SK-N-SH treated with all-trans-retinoic acid at 6 μM for 48 hours (cell line): ENCODE data around the gene JPT2.

Source experiments
- ATAC-seq: fragments of 200-7000 bp; cut with Tn5 transposase; 3 replicates; pipeline ENCODE4 v1.9.1; 2020; ENCODE audit warnings: mild to moderate bottlenecking, moderate library complexity
- ARNTL ChIP-seq: fragments of 450-650 bp; formaldehyde crosslinking; IDR thresholded peaks from 2 replicates; pipeline ENCODE4 v1.5.0; 2020; ENCODE audit warnings: low read depth, mild to moderate bottlenecking, moderate library complexity, borderline replicate concordance
- BACH2 ChIP-seq: fragments of 250-450 bp; sonication (Bioruptor Pico); IDR thresholded peaks from 2 replicates; pipeline ENCODE4 v1.9.0; 2021; ENCODE audit warnings: mild to moderate bottlenecking, borderline replicate concordance
- CSDC2 ChIP-seq: fragments of 250-450 bp; sonication (Bioruptor Pico); IDR thresholded peaks from 2 replicates; pipeline ENCODE4 v1.5.0; 2020; ENCODE audit warnings: mild to moderate bottlenecking, moderate library complexity
- ESRRG ChIP-seq: fragments of 250-450 bp; sonication (Bioruptor Pico); IDR thresholded peaks from 2 replicates; pipeline ENCODE4 v1.6.1; 2021; ENCODE audit warnings: mild to moderate bottlenecking
- GLIS3 ChIP-seq: fragments of 250-450 bp; sonication (Bioruptor Pico); IDR thresholded peaks from 2 replicates; pipeline ENCODE4 v1.5.0; 2020; ENCODE audit warnings: mild to moderate bottlenecking, moderate library complexity
- ISL1 ChIP-seq: fragments of 250-450 bp; sonication (Bioruptor Pico); IDR thresholded peaks from 2 replicates; pipeline ENCODE4 v2.1.2; 2022; ENCODE audit warnings: mild to moderate bottlenecking, moderate library complexity
- OSR1 ChIP-seq: fragments of 250-450 bp; sonication (Bioruptor Pico); IDR thresholded peaks from 2 replicates; pipeline ENCODE4 v1.8.0; 2022; ENCODE audit warnings: moderate library complexity, mild to moderate bottlenecking, inconsistent platforms
- PPARA ChIP-seq: fragments of 250-450 bp; sonication (Bioruptor Pico); IDR thresholded peaks from 2 replicates; pipeline ENCODE4 v1.5.0; 2020; ENCODE audit warnings: mild to moderate bottlenecking, borderline replicate concordance
- RARB ChIP-seq: fragments of 250-450 bp; sonication (Bioruptor Pico); IDR thresholded peaks from 2 replicates; pipeline ENCODE4 v1.8.0; 2021; ENCODE audit warnings: mild to moderate bottlenecking, moderate library complexity
- SNAI2 ChIP-seq: fragments of 250-450 bp; sonication (Bioruptor Pico); IDR thresholded peaks from 2 replicates; pipeline ENCODE4 v1.5.0; 2020; ENCODE audit warnings: mild to moderate bottlenecking, moderate library complexity
- TCF4 ChIP-seq: fragments of 250-450 bp; sonication (Bioruptor Pico); IDR thresholded peaks from 2 replicates; pipeline ENCODE4 v1.8.0; 2021; ENCODE audit warnings: mild to moderate bottlenecking, moderate library complexity, borderline replicate concordance
- TOX ChIP-seq: fragments of 250-450 bp; sonication (Bioruptor Pico); IDR thresholded peaks from 2 replicates; pipeline ENCODE4 v1.8.0; 2021; ENCODE audit warnings: mild to moderate bottlenecking, moderate library complexity, borderline replicate concordance
- ZFP3 ChIP-seq: fragments of 250-450 bp; sonication (Bioruptor Pico); IDR thresholded peaks from 2 replicates; pipeline ENCODE4 v1.5.0; 2020; ENCODE audit warnings: mild to moderate bottlenecking, moderate library complexity
- ZFP30 ChIP-seq: fragments of 450-650 bp; formaldehyde crosslinking; IDR thresholded peaks from 2 replicates; pipeline ENCODE4 v1.5.0; 2022; ENCODE audit warnings: mild to moderate bottlenecking, moderate library complexity
- ZNF565 ChIP-seq: fragments of 450-650 bp; formaldehyde crosslinking; conservative IDR thresholded peaks from 2 replicates; pipeline ENCODE4 v1.5.0; 2020; ENCODE audit warnings: low read depth, mild to moderate bottlenecking, moderate library complexity
- ZNF70 ChIP-seq: fragments of 450-650 bp; formaldehyde crosslinking; IDR thresholded peaks from 2 replicates; pipeline ENCODE4 v1.5.0; 2020; ENCODE audit warnings: mild to moderate bottlenecking, moderate library complexity
- ZNF8 ChIP-seq: fragments of 450-650 bp; formaldehyde crosslinking; IDR thresholded peaks from 2 replicates; pipeline ENCODE4 v1.5.0; 2020; ENCODE audit warnings: mild to moderate bottlenecking, moderate library complexity
- TF ChIP-seq, protein P1 (sequence below): fragments of 250-450 bp; sonication (Bioruptor Pico); IDR thresholded peaks from 2 replicates; pipeline ENCODE4 v1.8.0; 2021; ENCODE audit warnings: low read depth, mild to moderate bottlenecking, moderate library complexity, borderline replicate concordance
- TF ChIP-seq, protein P2 (sequence below): fragments of 250-450 bp; sonication (Bioruptor Pico); IDR thresholded peaks from 2 replicates; pipeline ENCODE4 v1.5.1; 2021; ENCODE audit warnings: mild to moderate bottlenecking, moderate library complexity
- TF ChIP-seq, protein P3 (sequence below): fragments of 250-450 bp; sonication (Bioruptor Pico); IDR thresholded peaks from 2 replicates; pipeline ENCODE4 v1.5.1; 2020; ENCODE audit warnings: low read depth, mild to moderate bottlenecking, moderate library complexity
- TF ChIP-seq, protein P4 (sequence below): fragments of 250-450 bp; sonication (Bioruptor Pico); IDR thresholded peaks from 2 replicates; pipeline ENCODE4 v1.5.0; 2020; ENCODE audit warnings: mild to moderate bottlenecking, moderate library complexity

Gene JPT2

DNA sequence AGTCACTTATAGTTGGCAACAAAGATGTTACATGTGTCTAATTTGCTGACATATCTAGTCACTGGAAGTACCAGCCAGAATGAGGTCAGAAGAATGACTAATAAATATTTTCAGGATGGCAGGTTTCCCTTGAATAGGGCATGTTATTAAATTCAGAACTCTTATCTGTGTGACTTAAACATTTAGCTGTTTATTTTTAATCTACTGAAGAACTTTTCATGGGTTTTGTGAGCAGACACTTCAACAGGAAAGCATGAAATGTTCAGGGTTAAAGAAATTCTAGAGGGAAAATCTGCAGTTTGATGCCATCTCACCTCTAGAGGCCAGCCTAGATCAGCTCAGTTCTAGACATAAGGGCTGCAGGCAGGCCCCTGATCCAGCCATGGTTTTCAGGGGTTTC, 13.2 kb downstream of the JPT2 start:
- TF ChIP-seq BACH2 (CRISPR knock-in tag) (no peak), ISL1 (CRISPR knock-in tag) (0 out of 2 replicates have a peak, but pooled peaks have one; percentile 17)
- peak; percentile 80 for ATAC-seq

DNA sequence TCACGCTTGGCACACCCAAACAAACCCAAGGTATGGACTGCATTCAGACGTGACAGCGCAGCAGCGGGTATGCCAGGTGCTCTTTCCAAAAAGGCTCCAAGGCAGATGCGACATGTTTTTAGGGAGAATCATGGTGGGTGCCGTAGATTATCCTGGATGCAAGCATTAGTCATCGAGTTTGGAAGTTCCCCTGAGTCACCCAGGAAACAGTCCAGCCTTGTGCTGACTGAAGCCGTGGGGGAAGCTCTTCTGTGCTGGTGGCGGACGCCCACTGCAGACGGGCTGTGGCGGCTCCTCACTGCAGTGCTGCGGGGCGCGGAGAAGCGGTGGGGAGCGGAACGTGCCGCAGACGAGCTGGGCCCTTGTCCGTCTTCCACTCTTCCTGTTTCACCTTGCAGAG, 13.9 kb downstream of the JPT2 start:
- no peak for TF ChIP-seq ARNTL (CRISPR knock-in tag)
- 0 out of 2 replicates have a peak, but pooled peaks have one; percentile 59 for TF ChIP-seq ZFP3
- peak; percentile 76 for ATAC-seq

DNA sequence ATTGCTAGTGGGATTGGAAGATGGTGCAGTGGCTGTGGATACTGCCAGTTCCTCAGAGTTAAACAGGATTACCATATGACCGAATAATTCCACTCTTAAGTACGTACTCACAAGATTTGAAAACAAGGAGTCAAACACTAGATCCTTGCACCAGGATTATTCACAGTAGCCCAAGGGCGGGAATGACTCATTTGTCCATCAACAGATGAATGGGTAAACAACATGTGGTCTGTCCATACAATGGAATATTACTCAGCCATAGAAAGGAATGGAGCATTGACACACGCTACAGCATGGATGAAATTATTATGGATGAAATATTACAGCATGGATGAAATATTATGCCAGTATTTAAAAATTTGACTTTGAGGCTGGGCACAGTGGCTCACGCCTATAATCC, 18.8 kb downstream of the JPT2 start:
- TF ChIP-seq TOX (CRISPR knock-in tag): no peak
- peak; percentile 54; the same call in 1 of the 2 replicates for TF ChIP-seq ZNF8 (CRISPR knock-in tag)
- ATAC-seq: no peak

DNA sequence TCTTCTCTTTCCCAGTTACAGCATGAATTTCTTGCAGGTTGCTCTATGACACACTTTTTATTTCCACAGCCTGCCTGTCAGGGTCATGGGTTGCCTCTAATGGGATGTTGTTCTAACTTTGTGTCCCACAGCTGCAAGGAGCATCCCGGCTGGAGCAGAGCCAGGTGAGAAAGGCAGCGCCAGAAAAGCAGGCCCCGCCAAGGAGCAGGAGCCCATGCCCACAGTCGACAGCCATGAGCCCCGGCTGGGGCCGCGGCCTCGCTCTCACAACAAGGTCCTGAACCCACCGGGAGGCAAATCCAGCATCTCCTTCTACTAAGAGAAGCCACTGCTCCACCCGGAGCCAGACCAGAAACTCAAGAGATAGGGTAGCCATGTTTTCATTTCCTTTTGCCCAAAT, 20.6 kb downstream of the JPT2 start:
- TF ChIP-seq TOX (CRISPR knock-in tag): no peak
- TF ChIP-seq OSR1 (CRISPR knock-in tag): no peak
- TF ChIP-seq, protein P1, sequence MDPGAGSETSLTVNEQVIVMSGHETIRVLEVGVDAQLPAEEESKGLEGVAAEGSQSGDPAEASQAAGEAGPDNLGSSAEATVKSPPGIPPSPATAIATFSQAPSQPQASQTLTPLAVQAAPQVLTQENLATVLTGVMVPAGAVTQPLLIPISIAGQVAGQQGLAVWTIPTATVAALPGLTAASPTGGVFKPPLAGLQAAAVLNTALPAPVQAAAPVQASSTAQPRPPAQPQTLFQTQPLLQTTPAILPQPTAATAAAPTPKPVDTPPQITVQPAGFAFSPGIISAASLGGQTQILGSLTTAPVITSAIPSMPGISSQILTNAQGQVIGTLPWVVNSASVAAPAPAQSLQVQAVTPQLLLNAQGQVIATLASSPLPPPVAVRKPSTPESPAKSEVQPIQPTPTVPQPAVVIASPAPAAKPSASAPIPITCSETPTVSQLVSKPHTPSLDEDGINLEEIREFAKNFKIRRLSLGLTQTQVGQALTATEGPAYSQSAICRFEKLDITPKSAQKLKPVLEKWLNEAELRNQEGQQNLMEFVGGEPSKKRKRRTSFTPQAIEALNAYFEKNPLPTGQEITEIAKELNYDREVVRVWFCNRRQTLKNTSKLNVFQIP (CRISPR knock-in tag): no peak
- TF ChIP-seq, protein P2, sequence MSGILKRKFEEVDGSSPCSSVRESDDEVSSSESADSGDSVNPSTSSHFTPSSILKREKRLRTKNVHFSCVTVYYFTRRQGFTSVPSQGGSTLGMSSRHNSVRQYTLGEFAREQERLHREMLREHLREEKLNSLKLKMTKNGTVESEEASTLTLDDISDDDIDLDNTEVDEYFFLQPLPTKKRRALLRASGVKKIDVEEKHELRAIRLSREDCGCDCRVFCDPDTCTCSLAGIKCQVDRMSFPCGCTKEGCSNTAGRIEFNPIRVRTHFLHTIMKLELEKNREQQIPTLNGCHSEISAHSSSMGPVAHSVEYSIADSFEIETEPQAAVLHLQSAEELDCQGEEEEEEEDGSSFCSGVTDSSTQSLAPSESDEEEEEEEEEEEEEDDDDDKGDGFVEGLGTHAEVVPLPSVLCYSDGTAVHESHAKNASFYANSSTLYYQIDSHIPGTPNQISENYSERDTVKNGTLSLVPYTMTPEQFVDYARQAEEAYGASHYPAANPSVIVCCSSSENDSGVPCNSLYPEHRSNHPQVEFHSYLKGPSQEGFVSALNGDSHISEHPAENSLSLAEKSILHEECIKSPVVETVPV (CRISPR knock-in tag): no peak
- TF ChIP-seq, protein P3, sequence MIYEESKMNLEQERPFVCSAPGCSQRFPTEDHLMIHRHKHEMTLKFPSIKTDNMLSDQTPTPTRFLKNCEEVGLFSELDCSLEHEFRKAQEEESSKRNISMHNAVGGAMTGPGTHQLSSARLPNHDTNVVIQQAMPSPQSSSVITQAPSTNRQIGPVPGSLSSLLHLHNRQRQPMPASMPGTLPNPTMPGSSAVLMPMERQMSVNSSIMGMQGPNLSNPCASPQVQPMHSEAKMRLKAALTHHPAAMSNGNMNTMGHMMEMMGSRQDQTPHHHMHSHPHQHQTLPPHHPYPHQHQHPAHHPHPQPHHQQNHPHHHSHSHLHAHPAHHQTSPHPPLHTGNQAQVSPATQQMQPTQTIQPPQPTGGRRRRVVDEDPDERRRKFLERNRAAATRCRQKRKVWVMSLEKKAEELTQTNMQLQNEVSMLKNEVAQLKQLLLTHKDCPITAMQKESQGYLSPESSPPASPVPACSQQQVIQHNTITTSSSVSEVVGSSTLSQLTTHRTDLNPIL: no peak
- no peak for ATAC-seq

DNA sequence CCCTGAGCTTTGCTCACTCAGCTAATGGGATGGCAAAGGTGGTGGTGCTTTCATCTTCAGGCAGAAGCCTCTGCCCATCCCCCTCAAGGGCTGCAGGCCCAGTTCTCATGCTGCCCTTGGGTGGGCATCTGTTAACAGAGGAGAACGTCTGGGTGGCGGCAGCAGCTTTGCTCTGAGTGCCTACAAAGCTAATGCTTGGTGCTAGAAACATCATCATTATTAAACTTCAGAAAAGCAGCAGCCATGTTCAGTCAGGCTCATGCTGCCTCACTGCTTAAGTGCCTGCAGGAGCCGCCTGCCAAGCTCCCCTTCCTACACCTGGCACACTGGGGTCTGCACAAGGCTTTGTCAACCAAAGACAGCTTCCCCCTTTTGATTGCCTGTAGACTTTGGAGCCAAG, 22.2 kb downstream of the JPT2 start:
- ATAC-seq: no peak
- no peak for TF ChIP-seq ZNF565 (CRISPR knock-in tag)
- no peak for TF ChIP-seq ZNF8 (CRISPR knock-in tag)
- TF ChIP-seq CSDC2 (CRISPR knock-in tag): no peak
- no peak for TF ChIP-seq ARNTL (CRISPR knock-in tag)
- no peak for TF ChIP-seq TCF4 (CRISPR knock-in tag)
- no peak for TF ChIP-seq ESRRG (CRISPR knock-in tag)
- TF ChIP-seq ZFP30 (CRISPR knock-in tag): no peak
- TF ChIP-seq BACH2 (CRISPR knock-in tag): no peak
- TF ChIP-seq SNAI2: no peak
- TF ChIP-seq, protein P3: no peak
- TF ChIP-seq ZNF70 (CRISPR knock-in tag): no peak
- TF ChIP-seq RARB (CRISPR knock-in tag): no peak
- TF ChIP-seq TOX (CRISPR knock-in tag): no peak
- TF ChIP-seq, protein P1 (CRISPR knock-in tag): no peak
- TF ChIP-seq GLIS3 (CRISPR knock-in tag): no peak
- TF ChIP-seq PPARA (CRISPR knock-in tag): no peak
- no peak for TF ChIP-seq ZFP3
- TF ChIP-seq OSR1 (CRISPR knock-in tag): no peak
- TF ChIP-seq, protein P4, sequence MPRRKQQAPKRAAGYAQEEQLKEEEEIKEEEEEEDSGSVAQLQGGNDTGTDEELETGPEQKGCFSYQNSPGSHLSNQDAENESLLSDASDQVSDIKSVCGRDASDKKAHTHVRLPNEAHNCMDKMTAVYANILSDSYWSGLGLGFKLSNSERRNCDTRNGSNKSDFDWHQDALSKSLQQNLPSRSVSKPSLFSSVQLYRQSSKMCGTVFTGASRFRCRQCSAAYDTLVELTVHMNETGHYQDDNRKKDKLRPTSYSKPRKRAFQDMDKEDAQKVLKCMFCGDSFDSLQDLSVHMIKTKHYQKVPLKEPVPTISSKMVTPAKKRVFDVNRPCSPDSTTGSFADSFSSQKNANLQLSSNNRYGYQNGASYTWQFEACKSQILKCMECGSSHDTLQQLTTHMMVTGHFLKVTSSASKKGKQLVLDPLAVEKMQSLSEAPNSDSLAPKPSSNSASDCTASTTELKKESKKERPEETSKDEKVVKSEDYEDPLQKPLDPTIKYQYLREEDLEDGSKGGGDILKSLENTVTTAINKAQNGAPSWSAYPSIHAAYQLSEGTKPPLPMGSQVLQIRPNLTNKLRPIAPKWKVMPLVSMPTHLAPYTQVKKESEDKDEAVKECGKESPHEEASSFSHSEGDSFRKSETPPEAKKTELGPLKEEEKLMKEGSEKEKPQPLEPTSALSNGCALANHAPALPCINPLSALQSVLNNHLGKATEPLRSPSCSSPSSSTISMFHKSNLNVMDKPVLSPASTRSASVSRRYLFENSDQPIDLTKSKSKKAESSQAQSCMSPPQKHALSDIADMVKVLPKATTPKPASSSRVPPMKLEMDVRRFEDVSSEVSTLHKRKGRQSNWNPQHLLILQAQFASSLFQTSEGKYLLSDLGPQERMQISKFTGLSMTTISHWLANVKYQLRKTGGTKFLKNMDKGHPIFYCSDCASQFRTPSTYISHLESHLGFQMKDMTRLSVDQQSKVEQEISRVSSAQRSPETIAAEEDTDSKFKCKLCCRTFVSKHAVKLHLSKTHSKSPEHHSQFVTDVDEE: no peak
